CD4-positive, alpha-beta T cell (primary cell): ENCODE data around the gene SGSM2. TPM values are rescaled to one million over a fixed set of nuclear protein-coding genes. Genes with fewer than 3 reads are reported as not detected.

ENCODE experiments used
- ATAC-seq: fragments of 200-7000 bp; cut with Tn5 transposase; one replicate; pipeline ENCODE4 v1.10.0; 2022; ENCODE audit warnings: mild to moderate bottlenecking; ENCODE audit not compliant: poor library complexity
- CTCF ChIA-PET: fragments of 350-600 bp; sonication (Branson Sonifier 250); formaldehyde crosslinking; loops from one replicate; lab custom pipeline; 2021; ENCODE audit warnings: antibody characterized with exemption, inconsistent platforms; lab: Charles Lee
- POLR2A ChIA-PET: fragments of 350-600 bp; sonication (Branson Sonifier 250); formaldehyde crosslinking; loops from one replicate; lab custom pipeline; 2021; ENCODE audit warnings: antibody characterized with exemption, inconsistent platforms; lab: Charles Lee
- DNase-seq, 14 experiments: peaks; one replicate each; pipeline ENCODE4 v3.0.0-alpha.2; 2013 to 2020; ENCODE audit warnings: mixed read lengths in 2 of 14
- H3K27ac ChIP-seq, 2 donors: one replicate each; pipeline versions ENCODE4 v1.5.1 to v1.7.0; 2013; ENCODE audit warnings: low read length in 2 of 2, low read depth in 1 of 2, mild to moderate bottlenecking in 1 of 2
- H3K27me3 ChIP-seq, 2 experiments: 1 replicate in 1 of 2; 2 replicates in 1 of 2; pipeline versions ENCODE4 v1.6.1 to v1.7.0; 2013; ENCODE audit warnings: low read length in 2 of 2, control low read depth in 1 of 2, mild to moderate bottlenecking in 1 of 2, moderate library complexity in 1 of 2; ENCODE audit not compliant: insufficient read depth in 2 of 2, control insufficient read depth in 1 of 2
- H3K36me3 ChIP-seq: one replicate; pipeline ENCODE4 v1.6.1; 2013; ENCODE audit warnings: low read length, control low read depth; ENCODE audit not compliant: insufficient read depth
- H3K4me1 ChIP-seq: one replicate; pipeline ENCODE4 v1.6.1; 2013; ENCODE audit warnings: low read length, control low read depth; ENCODE audit not compliant: insufficient read depth
- H3K4me3 ChIP-seq: one replicate; pipeline ENCODE4 v1.5.1; 2013; ENCODE audit warnings: mild to moderate bottlenecking, low read length, moderate library complexity
- H3K9me3 ChIP-seq, 2 experiments: 1 replicate in 1 of 2; 2 replicates in 1 of 2; pipeline versions ENCODE4 v1.6.1 to v1.7.0; 2013; ENCODE audit warnings: low read length in 2 of 2, mild to moderate bottlenecking in 2 of 2, control low read depth in 1 of 2, moderate library complexity in 1 of 2; ENCODE audit not compliant: control insufficient read depth in 1 of 2, insufficient read depth in 1 of 2
- H3K27ac Mint-ChIP-seq: one replicate; pipeline ENCODE4 v1.8.0; 2020; ENCODE audit warnings: mixed read lengths
- H3K27me3 Mint-ChIP-seq: one replicate; pipeline ENCODE4 v1.8.0; 2021; ENCODE audit warnings: mixed read lengths
- H3K36me3 Mint-ChIP-seq: one replicate; pipeline ENCODE4 v1.8.0; 2021; ENCODE audit warnings: low read depth, mixed read lengths
- H3K4me1 Mint-ChIP-seq: one replicate; pipeline ENCODE4 v1.8.0; 2021; ENCODE audit warnings: low read depth, mixed read lengths
- H3K4me3 Mint-ChIP-seq: one replicate; pipeline ENCODE4 v1.8.0; 2020; ENCODE audit warnings: mild to moderate bottlenecking, mixed read lengths
- H3K9me3 Mint-ChIP-seq: one replicate; pipeline ENCODE4 v1.8.0; 2020; ENCODE audit warnings: mixed read lengths
- intact Hi-C, 2 experiments: fragments of 100-400 bp; cut with DNase I in 1 of 2; cut with micrococcal nuclease in 1 of 2; formaldehyde crosslinking; loops; one replicate each; pipeline versions ENCODE4 v1.15.1 to v1.9.0; 2023 to 2025; cut with DNase I, micrococcal nuclease
- total RNA-seq, 174 experiments: library from RNA in 2 of 174; stranded (reverse) in 2 of 174; gene quantifications; one replicate each; pipeline ENCODE4 v1.2.3 and lab custom pipeline; 2021 to 2026
- TF ChIP-seq, protein P1 (sequence below): fragments of 200-600 bp; IDR thresholded peaks from one replicate; pipeline ENCODE4 v1.8.0; 2022; ENCODE audit warnings: antibody characterized with exemption, mild to moderate bottlenecking

SGSM2 gene
- total RNA-seq, 2 experiments from 2014 or later, result 147 to 154 TPM

DNA sequence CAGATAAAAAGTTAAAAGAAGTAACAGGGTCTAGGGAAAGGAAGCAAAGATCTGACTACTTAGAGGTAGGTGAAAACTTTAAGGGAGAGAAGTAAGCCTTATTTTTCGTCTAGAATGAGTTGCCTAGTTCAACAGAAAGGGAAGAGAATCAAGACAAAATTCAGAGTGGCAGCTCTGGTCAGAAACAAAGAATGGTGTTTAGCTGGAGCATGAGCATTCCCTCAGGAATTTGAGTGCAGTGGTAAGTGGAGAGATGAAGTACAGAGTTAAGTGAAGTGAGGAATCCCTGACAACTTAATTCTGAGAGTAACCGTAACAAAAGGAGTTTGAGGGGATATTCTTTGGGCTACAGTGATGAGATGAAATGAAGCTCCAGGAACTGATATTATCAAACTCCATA is 45.2 kb upstream of the SGSM2 start:
- ChIA-PET POLR2A (no interaction called here), CTCF (no interaction called here)
- H3K36me3 Mint-ChIP-seq, result peaks cover 94% of the 10 kb centered on the region
- H3K27me3 Mint-ChIP-seq, result no peaks in the 10 kb centered on the region
- no peak for DNase-seq
- TF ChIP-seq, protein P1, sequence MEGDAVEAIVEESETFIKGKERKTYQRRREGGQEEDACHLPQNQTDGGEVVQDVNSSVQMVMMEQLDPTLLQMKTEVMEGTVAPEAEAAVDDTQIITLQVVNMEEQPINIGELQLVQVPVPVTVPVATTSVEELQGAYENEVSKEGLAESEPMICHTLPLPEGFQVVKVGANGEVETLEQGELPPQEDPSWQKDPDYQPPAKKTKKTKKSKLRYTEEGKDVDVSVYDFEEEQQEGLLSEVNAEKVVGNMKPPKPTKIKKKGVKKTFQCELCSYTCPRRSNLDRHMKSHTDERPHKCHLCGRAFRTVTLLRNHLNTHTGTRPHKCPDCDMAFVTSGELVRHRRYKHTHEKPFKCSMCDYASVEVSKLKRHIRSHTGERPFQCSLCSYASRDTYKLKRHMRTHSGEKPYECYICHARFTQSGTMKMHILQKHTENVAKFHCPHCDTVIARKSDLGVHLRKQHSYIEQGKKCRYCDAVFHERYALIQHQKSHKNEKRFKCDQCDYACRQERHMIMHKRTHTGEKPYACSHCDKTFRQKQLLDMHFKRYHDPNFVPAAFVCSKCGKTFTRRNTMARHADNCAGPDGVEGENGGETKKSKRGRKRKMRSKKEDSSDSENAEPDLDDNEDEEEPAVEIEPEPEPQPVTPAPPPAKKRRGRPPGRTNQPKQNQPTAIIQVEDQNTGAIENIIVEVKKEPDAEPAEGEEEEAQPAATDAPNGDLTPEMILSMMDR, result no peak
- intact Hi-C loops, result no loop called here
- H3K27ac Mint-ChIP-seq, result no peak overlapping the region
- H3K27me3 ChIP-seq, result no peaks in the 10 kb centered on the region
- H3K4me3 ChIP-seq, result no peak overlapping the region
- peaks cover 6% of the 10 kb centered on the region for H3K4me1 ChIP-seq
- H3K9me3 Mint-ChIP-seq, result no peaks in the 10 kb centered on the region
- no peak for ATAC-seq
- H3K4me1 Mint-ChIP-seq, result peaks cover 31% of the 10 kb centered on the region
- H3K27ac ChIP-seq, result no peak overlapping the region
- peaks cover 81% of the 10 kb centered on the region for H3K36me3 ChIP-seq
- no peaks in the 10 kb centered on the region for H3K9me3 ChIP-seq
- no peak overlapping the region for H3K4me3 Mint-ChIP-seq

DNA sequence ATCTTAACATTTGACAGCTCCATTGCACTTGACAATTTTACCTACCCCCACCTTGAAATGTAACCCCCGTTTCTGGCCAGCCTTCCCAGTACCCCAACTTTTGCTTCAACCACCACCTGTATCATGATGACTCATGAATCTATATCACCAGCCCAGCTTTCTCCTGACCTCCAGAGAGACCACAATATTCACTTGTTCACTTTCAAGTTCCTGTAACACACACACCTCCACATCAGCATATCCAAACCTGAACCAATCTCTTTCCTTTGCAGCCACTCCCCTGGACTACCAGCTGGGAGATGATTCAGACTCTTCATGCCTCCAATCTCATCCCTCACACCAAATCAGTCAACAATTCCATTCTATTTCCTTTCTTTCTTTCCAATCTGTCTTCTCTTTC is 41.7 kb upstream of the SGSM2 start:
- DNase-seq (no peak), ATAC-seq (no peak)
- Histone ChIP-seq H3K4me1 (peaks cover 6% of the 10 kb centered on the region), H3K9me3 (no peaks in the 10 kb centered on the region), H3K27me3 (no peaks in the 10 kb centered on the region), H3K27ac (no peak overlapping the region), H3K4me3 (no peak overlapping the region), H3K36me3 (peaks cover 87% of the 10 kb centered on the region)
- H3K4me1 Mint-ChIP-seq, result peaks cover 55% of the 10 kb centered on the region
- no peak overlapping the region for H3K4me3 Mint-ChIP-seq
- peaks cover 95% of the 10 kb centered on the region for H3K36me3 Mint-ChIP-seq
- no peaks in the 10 kb centered on the region for H3K27me3 Mint-ChIP-seq
- ChIA-PET CTCF (interaction anchor here (1.0 kb wide), 1 partner anchor 240 kb away, joined by 3 read pairs; no protein-coding TSS in a partner anchor), POLR2A (no interaction called here)
- no peak overlapping the region for H3K27ac Mint-ChIP-seq
- TF ChIP-seq, protein P1, result no peak
- intact Hi-C loops, result no loop called here
- H3K9me3 Mint-ChIP-seq, result no peaks in the 10 kb centered on the region

DNA sequence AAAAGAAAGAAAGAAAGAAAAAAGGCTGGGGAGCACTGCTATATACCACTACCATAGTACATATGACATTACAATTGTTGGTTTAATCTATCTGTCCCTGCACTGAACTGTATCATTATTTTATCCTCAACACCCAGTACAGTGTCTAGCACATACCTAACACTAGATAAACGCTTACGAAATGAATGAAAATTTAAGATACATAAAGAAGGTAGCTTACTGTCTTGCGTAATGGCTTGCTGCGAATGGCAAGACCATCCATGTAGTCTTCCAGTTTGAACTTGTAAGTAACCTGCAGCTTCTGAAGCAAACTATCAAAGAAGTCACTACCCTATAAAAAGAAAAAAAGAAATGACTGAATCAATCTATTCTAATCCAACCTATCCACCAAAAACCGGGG is 40.3 kb upstream of the SGSM2 start:
- CTCF ChIA-PET, result no interaction called here
- no peak overlapping the region for H3K4me3 Mint-ChIP-seq
- H3K36me3 Mint-ChIP-seq, result peaks cover 83% of the 10 kb centered on the region
- TF ChIP-seq, protein P1, result no peak
- H3K27me3 Mint-ChIP-seq, result no peaks in the 10 kb centered on the region
- no peaks in the 10 kb centered on the region for H3K9me3 ChIP-seq
- no peaks in the 10 kb centered on the region for H3K27me3 ChIP-seq
- POLR2A ChIA-PET, result no interaction called here
- ATAC-seq, result no peak
- no peak overlapping the region for H3K27ac Mint-ChIP-seq
- intact Hi-C loops, result no loop called here
- H3K9me3 Mint-ChIP-seq, result no peaks in the 10 kb centered on the region
- H3K4me1 Mint-ChIP-seq, result peaks cover 67% of the 10 kb centered on the region
- H3K4me3 ChIP-seq, result no peak overlapping the region
- H3K4me1 ChIP-seq, result peaks cover 14% of the 10 kb centered on the region
- peaks cover 83% of the 10 kb centered on the region for H3K36me3 ChIP-seq
- DNase-seq, result no peak
- H3K27ac ChIP-seq, result no peak overlapping the region
